Measurements from ENCODE around the gene GNG7.

GNG7 gene

DNA sequence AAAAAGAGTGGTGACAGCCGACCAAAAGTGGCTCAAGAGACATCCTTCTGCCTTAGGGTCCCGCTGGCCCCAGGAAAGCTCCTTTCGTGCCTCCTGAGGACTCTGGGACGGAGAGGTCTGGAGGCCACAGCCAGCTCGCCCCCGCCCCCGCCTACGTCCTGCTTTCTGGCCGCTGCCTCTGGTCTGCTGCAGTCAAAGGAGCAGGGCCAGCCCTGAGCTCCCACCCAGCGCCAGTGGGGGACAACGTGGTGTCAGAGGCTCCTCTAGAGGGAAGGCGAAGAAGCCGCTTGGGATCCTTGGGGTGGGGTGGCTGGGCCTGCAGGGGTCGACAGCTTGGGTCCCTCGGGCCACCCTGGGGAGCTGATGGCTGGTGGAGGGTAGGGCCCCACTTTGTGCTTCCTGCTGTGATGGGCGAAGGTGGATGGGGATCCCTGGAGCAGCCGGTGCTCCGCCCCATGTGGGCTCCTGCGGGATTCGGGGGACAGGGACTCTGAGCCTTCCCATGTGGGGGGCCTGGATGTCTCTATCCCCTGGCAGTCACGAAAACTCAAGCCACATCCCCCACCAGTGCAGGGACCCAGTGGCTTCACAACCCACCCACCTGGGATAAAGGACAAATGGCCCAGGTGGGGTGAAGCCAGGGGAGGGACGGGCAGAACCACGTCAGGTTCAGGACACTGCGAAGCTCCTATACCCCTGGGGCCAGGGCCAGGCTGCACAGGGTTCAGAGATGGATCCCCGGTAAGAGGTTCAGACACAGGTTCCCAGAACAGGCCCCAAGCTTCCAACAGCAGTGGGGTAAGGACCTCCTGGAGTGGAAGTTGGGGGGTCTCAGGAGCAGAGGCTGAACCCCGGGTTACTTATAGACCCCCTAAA is 27.7 kb upstream of the GNG7 start:
- TF ChIP-seq EZH2 (IDR thresholded peaks at IDR 0.05) (no peak), POLR2AphosphoS5 (IDR thresholded peaks at IDR 0.05; ENCODE audit: borderline replicate concordance, low read depth, low read length) (no peak), FOXP2 (optimal IDR thresholded peaks at IDR 0.05; ENCODE audit: control extremely low read depth, extremely low read length, insufficient read depth) (no peak)
- DNase-seq (ENCODE audit: low read depth, low spot score), result no peak
- H3K9ac ChIP-seq (ENCODE audit: insufficient read length), result no peak overlapping the region
- no peak overlapping the region for H3K27ac ChIP-seq
- no peaks in the 10 kb centered on the region for H3K9me3 ChIP-seq (ENCODE audit: low read depth, low read length)
- H3K4me3 ChIP-seq, result no peak overlapping the region
- H3K36me3 ChIP-seq (ENCODE audit: insufficient read depth, low read length), result no peaks in the 10 kb centered on the region

DNA sequence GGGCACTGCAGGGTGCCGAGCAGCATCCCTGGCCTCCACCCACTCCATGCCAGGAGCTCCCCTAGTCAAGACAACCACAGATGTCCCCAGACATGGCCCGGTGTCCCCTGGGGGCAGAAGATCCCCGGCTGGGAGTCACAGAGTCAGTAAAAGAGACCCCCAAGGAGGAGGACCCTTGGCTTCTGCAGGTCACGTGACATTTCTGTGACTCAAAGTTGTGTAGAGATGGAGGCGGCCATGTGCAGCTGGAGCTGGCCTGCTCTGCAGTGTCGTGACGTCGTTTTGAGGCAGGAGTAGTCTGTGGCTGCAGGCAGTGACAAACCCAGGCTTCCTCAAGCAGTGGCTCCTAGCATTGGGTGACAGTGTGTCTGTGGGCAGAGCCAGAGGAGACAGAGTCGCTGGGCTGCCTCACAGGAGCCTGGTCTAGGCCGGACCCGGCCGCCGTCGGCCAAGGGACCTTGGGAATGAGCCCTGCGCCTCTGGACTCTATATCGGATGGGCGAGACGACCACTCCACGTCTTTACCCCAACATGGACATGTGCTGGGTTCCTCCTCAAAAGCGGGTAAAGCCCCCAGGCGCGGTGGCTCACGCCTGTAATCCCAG is 26.4 kb upstream of the GNG7 start:
- no peak for TF ChIP-seq POLR2AphosphoS5 (IDR thresholded peaks at IDR 0.05; ENCODE audit: borderline replicate concordance, low read depth, low read length)
- no peak for TF ChIP-seq EZH2 (IDR thresholded peaks at IDR 0.05)
- TF ChIP-seq FOXP2 (optimal IDR thresholded peaks at IDR 0.05; ENCODE audit: control extremely low read depth, extremely low read length, insufficient read depth), result no peak
- Histone ChIP-seq H3K36me3 (ENCODE audit: insufficient read depth, low read length) (no peaks in the 10 kb centered on the region), H3K4me3 (no peak overlapping the region), H3K9me3 (ENCODE audit: low read depth, low read length) (no peaks in the 10 kb centered on the region), H3K27ac (no peak overlapping the region), H3K9ac (ENCODE audit: insufficient read length) (no peak overlapping the region)
- no peak for DNase-seq (ENCODE audit: low read depth, low spot score)

DNA sequence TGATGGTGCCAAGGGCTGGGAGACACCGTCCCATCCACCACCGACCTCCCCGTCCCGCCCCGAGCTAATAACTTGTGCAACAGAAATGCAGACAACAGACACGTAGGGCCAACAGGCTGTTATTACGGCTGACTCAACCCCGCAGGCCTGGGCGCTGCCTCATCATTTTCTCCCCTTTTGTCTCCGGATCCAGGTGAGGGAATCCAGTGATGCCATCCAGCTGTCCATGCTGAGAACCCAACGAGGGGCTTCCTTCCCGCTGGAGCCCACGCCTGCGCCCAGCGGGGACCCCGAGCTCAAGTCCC is 25.1 kb upstream of the GNG7 start:
- Histone ChIP-seq H3K9me3 (ENCODE audit: low read depth, low read length) (no peaks in the 10 kb centered on the region), H3K9ac (ENCODE audit: insufficient read length) (no peak overlapping the region), H3K27ac (no peak overlapping the region), H3K4me3 (no peak overlapping the region), H3K36me3 (ENCODE audit: insufficient read depth, low read length) (no peaks in the 10 kb centered on the region)
- no peak for TF ChIP-seq EZH2 (IDR thresholded peaks at IDR 0.05)
- no peak for TF ChIP-seq POLR2AphosphoS5 (IDR thresholded peaks at IDR 0.05; ENCODE audit: borderline replicate concordance, low read depth, low read length)
- TF ChIP-seq FOXP2 (optimal IDR thresholded peaks at IDR 0.05; ENCODE audit: control extremely low read depth, extremely low read length, insufficient read depth), result no peak
- DNase-seq (ENCODE audit: low read depth, low spot score), result no peak

DNA sequence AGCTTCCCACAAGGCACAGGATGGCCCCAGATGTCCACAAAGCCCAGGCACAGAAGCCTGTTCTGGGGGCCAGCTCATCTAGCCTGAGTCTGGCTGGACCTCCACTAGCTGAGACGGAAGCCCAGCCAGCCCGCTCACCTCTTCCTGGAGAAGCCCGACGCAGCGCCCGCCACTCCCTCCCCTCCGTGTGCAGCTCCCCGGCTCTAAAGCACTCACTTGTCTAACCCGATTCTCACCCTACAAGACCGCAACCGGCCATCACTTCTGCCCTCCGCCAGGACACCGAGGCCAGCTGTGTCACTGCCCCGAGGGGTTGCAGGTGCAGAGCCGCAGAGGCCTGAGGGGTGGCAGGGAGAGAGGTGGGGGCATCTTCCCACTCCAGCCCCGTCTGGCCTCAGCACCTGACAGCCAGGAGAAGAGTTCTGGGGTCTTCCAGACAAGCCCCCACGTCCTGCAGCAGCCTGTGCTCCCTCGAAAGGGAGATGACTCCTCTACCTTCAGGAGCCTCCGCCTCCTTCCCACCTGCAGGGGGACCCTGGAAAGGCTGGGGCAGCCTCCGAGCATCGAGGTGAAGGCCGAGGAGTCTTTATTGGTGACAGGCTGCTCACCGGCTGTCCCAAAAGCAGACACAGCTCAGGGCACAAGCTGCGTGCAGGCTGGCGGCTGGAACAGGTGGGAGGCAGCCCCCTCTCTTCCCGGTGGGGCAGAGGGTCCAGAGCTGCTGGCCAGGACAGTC is 24.6 kb upstream of the GNG7 start:
- Histone ChIP-seq H3K9me3 (ENCODE audit: low read depth, low read length) (no peaks in the 10 kb centered on the region), H3K4me3 (no peak overlapping the region), H3K36me3 (ENCODE audit: insufficient read depth, low read length) (no peaks in the 10 kb centered on the region), H3K27ac (no peak overlapping the region), H3K9ac (ENCODE audit: insufficient read length) (no peak overlapping the region)
- DNase-seq (ENCODE audit: low read depth, low spot score), result no peak
- no peak for TF ChIP-seq EZH2 (IDR thresholded peaks at IDR 0.05)
- no peak for TF ChIP-seq FOXP2 (optimal IDR thresholded peaks at IDR 0.05; ENCODE audit: control extremely low read depth, extremely low read length, insufficient read depth)
- no peak for TF ChIP-seq POLR2AphosphoS5 (IDR thresholded peaks at IDR 0.05; ENCODE audit: borderline replicate concordance, low read depth, low read length)

DNA sequence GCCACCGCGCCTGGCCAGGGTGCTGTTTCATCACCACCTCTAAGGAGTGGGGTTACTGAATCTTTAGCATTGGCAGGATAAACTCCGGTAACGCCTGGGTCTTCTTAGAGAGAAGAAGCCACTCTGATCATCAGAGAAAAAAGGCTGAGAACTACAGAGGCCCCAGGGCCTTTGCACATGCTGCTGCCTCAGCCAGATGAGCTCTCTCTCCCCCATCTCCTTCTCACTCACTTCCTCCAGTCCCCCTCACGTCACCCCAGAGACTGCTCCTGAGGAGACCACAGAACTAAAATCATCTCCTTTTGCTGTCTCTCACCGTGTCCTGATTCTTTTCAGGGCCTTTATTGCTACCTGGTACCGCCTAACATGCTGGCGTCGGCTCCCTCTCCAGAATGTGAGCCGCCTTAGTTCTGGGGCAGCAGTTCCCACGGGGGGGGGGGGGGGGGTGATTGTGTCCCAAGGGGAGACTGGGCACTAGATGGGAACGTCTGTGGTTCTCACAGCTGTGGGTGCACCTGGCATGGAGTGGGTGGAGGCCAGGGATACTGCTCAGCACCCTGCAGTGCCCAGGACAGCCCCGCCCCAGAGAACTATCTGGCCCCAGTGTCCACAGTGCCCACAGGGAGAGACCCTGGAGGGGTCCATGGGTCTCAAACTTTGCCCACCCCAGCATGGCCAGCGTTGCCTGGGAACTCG is 23.8 kb upstream of the GNG7 start:
- H3K4me3 ChIP-seq, result no peak overlapping the region
- DNase-seq (ENCODE audit: low read depth, low spot score), result no peak
- no peak overlapping the region for H3K9ac ChIP-seq (ENCODE audit: insufficient read length)
- no peaks in the 10 kb centered on the region for H3K36me3 ChIP-seq (ENCODE audit: insufficient read depth, low read length)
- TF ChIP-seq EZH2 (IDR thresholded peaks at IDR 0.05) (no peak), POLR2AphosphoS5 (IDR thresholded peaks at IDR 0.05; ENCODE audit: borderline replicate concordance, low read depth, low read length) (no peak), FOXP2 (optimal IDR thresholded peaks at IDR 0.05; ENCODE audit: control extremely low read depth, extremely low read length, insufficient read depth) (no peak)
- H3K9me3 ChIP-seq (ENCODE audit: low read depth, low read length), result no peaks in the 10 kb centered on the region
- no peak overlapping the region for H3K27ac ChIP-seq

- no peaks in the 10 kb centered on the region for H3K36me3 ChIP-seq (ENCODE audit: insufficient read depth, low read length)
- H3K27ac ChIP-seq, result no peak overlapping the region
- H3K9me3 ChIP-seq (ENCODE audit: low read depth, low read length), result no peaks in the 10 kb centered on the region
- DNase-seq (ENCODE audit: low read depth, low spot score), result no peak
- H3K4me3 ChIP-seq, result no peak overlapping the region
- TF ChIP-seq POLR2AphosphoS5 (IDR thresholded peaks at IDR 0.05; ENCODE audit: borderline replicate concordance, low read depth, low read length) (no peak), EZH2 (IDR thresholded peaks at IDR 0.05) (no peak), FOXP2 (optimal IDR thresholded peaks at IDR 0.05; ENCODE audit: control extremely low read depth, extremely low read length, insufficient read depth) (no peak)
- no peak overlapping the region for H3K9ac ChIP-seq (ENCODE audit: insufficient read length)
Measured at GRCh38 chr19:2724148-2724557, 21.7 kb upstream of the GNG7 start.

DNA sequence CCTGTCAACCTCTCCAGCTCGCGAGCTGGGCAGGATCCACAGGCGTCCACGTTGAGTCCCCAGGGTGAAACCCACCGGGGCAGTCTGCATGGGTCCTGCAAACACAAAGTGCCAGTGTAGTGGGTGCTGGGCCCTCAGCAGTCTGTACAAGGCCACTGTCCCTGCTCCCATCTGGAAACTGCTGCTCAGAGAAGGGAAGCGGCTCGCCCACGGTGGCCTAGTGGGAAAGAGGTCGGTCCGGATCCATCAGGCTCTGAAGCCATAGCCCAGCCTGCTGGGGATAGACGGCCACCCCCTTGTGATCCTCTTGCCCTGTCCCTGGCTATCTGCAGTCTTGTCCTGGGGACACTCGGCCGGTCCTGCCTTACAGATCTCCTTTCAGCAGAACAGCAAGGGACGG is 21.3 kb upstream of the GNG7 start:
- no peak overlapping the region for H3K9ac ChIP-seq (ENCODE audit: insufficient read length)
- H3K4me3 ChIP-seq, result no peak overlapping the region
- DNase-seq (ENCODE audit: low read depth, low spot score), result no peak
- H3K36me3 ChIP-seq (ENCODE audit: insufficient read depth, low read length), result no peaks in the 10 kb centered on the region
- TF ChIP-seq POLR2AphosphoS5 (IDR thresholded peaks at IDR 0.05; ENCODE audit: borderline replicate concordance, low read depth, low read length) (no peak), FOXP2 (optimal IDR thresholded peaks at IDR 0.05; ENCODE audit: control extremely low read depth, extremely low read length, insufficient read depth) (no peak), EZH2 (IDR thresholded peaks at IDR 0.05) (no peak)
- H3K9me3 ChIP-seq (ENCODE audit: low read depth, low read length), result no peaks in the 10 kb centered on the region
- no peak overlapping the region for H3K27ac ChIP-seq

DNA sequence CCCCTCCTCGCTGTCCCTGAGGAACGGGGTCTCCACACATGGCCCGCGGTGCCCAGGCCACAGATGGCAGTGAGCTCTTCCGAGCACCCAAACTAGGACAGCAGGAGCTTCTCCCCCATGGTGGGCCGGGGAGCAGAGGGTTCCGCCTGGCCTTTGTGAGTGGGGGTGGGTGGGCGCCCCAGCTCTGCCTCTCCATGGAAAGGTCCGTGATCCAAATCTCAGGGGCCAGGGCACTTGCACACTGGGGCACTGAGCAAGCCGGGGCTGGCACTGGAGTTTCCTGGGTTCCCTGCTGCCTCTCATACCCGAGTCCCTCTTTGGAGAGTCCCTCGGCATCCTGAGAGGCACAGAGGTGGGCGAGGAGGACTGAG is 20.8 kb upstream of the GNG7 start:
- no peak for DNase-seq (ENCODE audit: low read depth, low spot score)
- H3K4me3 ChIP-seq, result no peak overlapping the region
- H3K9me3 ChIP-seq (ENCODE audit: low read depth, low read length), result no peaks in the 10 kb centered on the region
- no peak overlapping the region for H3K27ac ChIP-seq
- no peak overlapping the region for H3K9ac ChIP-seq (ENCODE audit: insufficient read length)
- TF ChIP-seq POLR2AphosphoS5 (IDR thresholded peaks at IDR 0.05; ENCODE audit: borderline replicate concordance, low read depth, low read length), result no peak
- no peak for TF ChIP-seq EZH2 (IDR thresholded peaks at IDR 0.05)
- no peaks in the 10 kb centered on the region for H3K36me3 ChIP-seq (ENCODE audit: insufficient read depth, low read length)
